ENCODE data around the gene POU4F1.

- TF ChIP-seq, protein P1, sequence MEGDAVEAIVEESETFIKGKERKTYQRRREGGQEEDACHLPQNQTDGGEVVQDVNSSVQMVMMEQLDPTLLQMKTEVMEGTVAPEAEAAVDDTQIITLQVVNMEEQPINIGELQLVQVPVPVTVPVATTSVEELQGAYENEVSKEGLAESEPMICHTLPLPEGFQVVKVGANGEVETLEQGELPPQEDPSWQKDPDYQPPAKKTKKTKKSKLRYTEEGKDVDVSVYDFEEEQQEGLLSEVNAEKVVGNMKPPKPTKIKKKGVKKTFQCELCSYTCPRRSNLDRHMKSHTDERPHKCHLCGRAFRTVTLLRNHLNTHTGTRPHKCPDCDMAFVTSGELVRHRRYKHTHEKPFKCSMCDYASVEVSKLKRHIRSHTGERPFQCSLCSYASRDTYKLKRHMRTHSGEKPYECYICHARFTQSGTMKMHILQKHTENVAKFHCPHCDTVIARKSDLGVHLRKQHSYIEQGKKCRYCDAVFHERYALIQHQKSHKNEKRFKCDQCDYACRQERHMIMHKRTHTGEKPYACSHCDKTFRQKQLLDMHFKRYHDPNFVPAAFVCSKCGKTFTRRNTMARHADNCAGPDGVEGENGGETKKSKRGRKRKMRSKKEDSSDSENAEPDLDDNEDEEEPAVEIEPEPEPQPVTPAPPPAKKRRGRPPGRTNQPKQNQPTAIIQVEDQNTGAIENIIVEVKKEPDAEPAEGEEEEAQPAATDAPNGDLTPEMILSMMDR (IDR thresholded peaks at IDR 0.05): no peak
- no peak for TF ChIP-seq EZH2phosphoT487 (IDR thresholded peaks at IDR 0.05)
Measured at GRCh38 chr13:78625384-78625783, 22.0 kb upstream of the POU4F1 start.
